NCI-H2196 treated with DMSO at 0.1 percent for 48 hours (cell line): Measurements from ENCODE around the gene ATAD3B.
"Not testable (repeated sequence)": the region's sequence is repeated elsewhere in the genome, so short reads cannot be mapped to it uniquely, and the experiment has no call there.

ENCODE experiments used
- DNase-seq: peaks from one replicate; lab custom pipeline; 2025; ENCODE audit not compliant: unreplicated experiment; lab: John Stamatoyannopoulos, UW

Gene ATAD3B

GRCh38 chr1:1450616-1451015 lies 20.9 kb upstream of the ATAD3B start:
- not testable (repeated sequence) for DNase-seq

- DNase-seq, result no peak
Observed at GRCh38 chr1:1451696-1452364, 19.7 kb upstream of the ATAD3B start.

GRCh38 chr1:1452365-1452739 lies 19.2 kb upstream of the ATAD3B start:
- DNase-seq, result not testable (repeated sequence)

- no peak for DNase-seq
Observed at GRCh38 chr1:1452882-1453281, 18.7 kb upstream of the ATAD3B start.

GRCh38 chr1:1454286-1455056 lies 17.1 kb upstream of the ATAD3B start:
- DNase-seq, result not testable (repeated sequence)

- no peak for DNase-seq
Observed at GRCh38 chr1:1455366-1455884, 16.1 kb upstream of the ATAD3B start.

GRCh38 chr1:1455934-1456333 lies 15.6 kb upstream of the ATAD3B start:
- DNase-seq, result not testable (repeated sequence)

GRCh38 chr1:1456683-1457255 lies 14.8 kb upstream of the ATAD3B start:
- not testable (repeated sequence) for DNase-seq

GRCh38 chr1:1459156-1459555 lies 12.4 kb upstream of the ATAD3B start:
- DNase-seq, result not testable (repeated sequence)

- not testable (repeated sequence) for DNase-seq
Observed at GRCh38 chr1:1459711-1460110, 11.9 kb upstream of the ATAD3B start.

GRCh38 chr1:1460540-1461130 lies 10.9 kb upstream of the ATAD3B start:
- no peak for DNase-seq

- DNase-seq, result no peak
Observed at GRCh38 chr1:1461721-1462317, 9.7 kb upstream of the ATAD3B start.

- peak; percentile 88 for DNase-seq
Observed at GRCh38 chr1:1462318-1462966, 9.1 kb upstream of the ATAD3B start.

- DNase-seq, result no peak
Observed at GRCh38 chr1:1463312-1463711, 8.3 kb upstream of the ATAD3B start.

- DNase-seq, result not testable (repeated sequence)
Observed at GRCh38 chr1:1468196-1468985, 3.2 kb upstream of the ATAD3B start.

- DNase-seq, result no peak
Observed at GRCh38 chr1:1470626-1471388, 758 bp upstream of the ATAD3B start.

GRCh38 chr1:1472053-1472876 lies 700 bp downstream of the ATAD3B start:
- not testable (repeated sequence) for DNase-seq

- DNase-seq, result not testable (repeated sequence)
Observed at GRCh38 chr1:1476011-1476410, 4.4 kb downstream of the ATAD3B start.
